Measurements from ENCODE around the gene RRN3.

The RRN3 gene

DNA sequence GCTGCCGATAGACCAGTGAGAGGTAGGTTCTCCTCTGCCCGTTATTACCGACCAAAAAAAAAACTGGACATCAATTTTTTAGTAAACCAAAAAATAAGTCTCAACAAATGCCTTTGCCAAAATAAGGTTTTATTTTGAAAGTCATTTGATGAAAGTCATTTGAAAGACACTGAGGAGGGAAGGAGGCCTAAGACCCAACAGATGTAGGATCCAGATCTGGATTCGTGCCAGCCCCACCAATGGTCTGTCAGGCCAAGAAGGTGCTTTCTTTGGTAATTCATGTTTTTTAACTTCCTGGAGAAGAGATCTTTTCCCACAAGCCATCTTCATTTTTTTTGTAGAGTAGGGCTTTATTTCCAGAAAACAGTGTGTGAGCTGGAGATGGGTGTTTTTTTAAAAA, 56.3 kb downstream of the RRN3 start:
- Histone ChIP-seq H3K9me3 (ENCODE audit: insufficient read depth, low read depth, low read length) (no peaks in the 10 kb centered on the region), H3K79me2 (ENCODE audit: control insufficient read depth, insufficient read depth, low read length, poor library complexity) (no peaks in the 10 kb centered on the region)
- no CpG with 5 or more reads among the region's 4 CpGs for WGBS (ENCODE audit: extremely low coverage, insufficient coverage, insufficient read length)

DNA sequence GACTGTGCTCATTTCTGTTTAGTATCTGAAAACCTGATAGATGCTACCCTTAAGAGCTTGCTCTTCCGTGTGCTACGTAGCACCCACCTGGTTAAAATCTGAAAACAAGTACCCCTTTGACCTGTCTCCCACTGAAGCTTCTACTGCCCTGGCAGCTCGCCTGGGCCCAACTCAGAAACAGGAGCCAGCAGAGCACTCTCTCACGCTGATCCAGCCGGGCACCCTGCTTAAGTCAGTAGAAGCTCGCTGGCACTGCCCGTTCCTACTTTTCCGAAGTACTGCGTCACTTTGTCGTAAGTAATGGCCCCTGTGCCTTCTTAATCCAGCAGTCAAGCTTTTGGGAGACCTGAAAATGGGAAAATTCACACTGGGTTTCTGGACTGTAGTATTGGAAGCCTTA, 57.1 kb downstream of the RRN3 start:
- Histone ChIP-seq H4K12ac (ENCODE audit: low read depth, low read length) (no peak overlapping the region), H3K36me3 (ENCODE audit: control insufficient read depth in 1 of 2, insufficient read depth in 2 of 2, low read length in 2 of 2) (peaks cover 67 to 81% of the 10 kb centered on the region in 2 experiments), H2AFZ (ENCODE audit: insufficient read depth, low read length, poor library complexity) (no peak overlapping the region), H2AK5ac (ENCODE audit: low read length) (no peak overlapping the region), H3K18ac (ENCODE audit: low read length) (no peak overlapping the region), H4K8ac (ENCODE audit: low read depth, low read length) (no peak overlapping the region), H3K27ac (ENCODE audit: low read depth, low read length) (no peak overlapping the region), H4K91ac (ENCODE audit: low read depth, low read length) (no peak overlapping the region), H3K27me3 (ENCODE audit: insufficient read depth, low read length) (no peaks in the 10 kb centered on the region), H3K9me3 (ENCODE audit: insufficient read depth, low read depth, low read length) (no peaks in the 10 kb centered on the region), H2BK120ac (ENCODE audit: insufficient read depth, low read length, poor library complexity) (no peak overlapping the region), H3K4me2 (ENCODE audit: low read length) (no peak overlapping the region), H3K79me1 (ENCODE audit: low read length) (no peaks in the 10 kb centered on the region), H3K9ac (ENCODE audit: low read length) (no peak overlapping the region), H3K14ac (ENCODE audit: low read length) (no peak overlapping the region), H3K23ac (ENCODE audit: low read length) (no peak overlapping the region), H2BK5ac (ENCODE audit: low read depth, low read length, poor library complexity) (no peak overlapping the region), H2BK12ac (ENCODE audit: low read length) (no peak overlapping the region), H3K4me1 (ENCODE audit: control insufficient read depth in 1 of 2, insufficient read depth in 2 of 2, low read length in 2 of 2) (no peaks in the 10 kb centered on the region), H3K79me2 (ENCODE audit: control insufficient read depth, insufficient read depth, low read length, poor library complexity) (no peaks in the 10 kb centered on the region), H3K4me3 (ENCODE audit: low read depth, low read length) (no peak overlapping the region), H3K4ac (ENCODE audit: low read depth, low read length) (no peak overlapping the region)
- no peak for DNase-seq
- no CpG with 5 or more reads among the region's 10 CpGs for WGBS (ENCODE audit: extremely low coverage, insufficient coverage, insufficient read length)

More for the DNA sequence above, 56.3 kb downstream of the RRN3 start:
- H3K18ac ChIP-seq (ENCODE audit: low read length), result no peak overlapping the region
- H4K12ac ChIP-seq (ENCODE audit: low read depth, low read length), result no peak overlapping the region
- H3K27me3 ChIP-seq (ENCODE audit: insufficient read depth, low read length), result no peaks in the 10 kb centered on the region
- no peak overlapping the region for H3K27ac ChIP-seq (ENCODE audit: low read depth, low read length)
- H4K8ac ChIP-seq (ENCODE audit: low read depth, low read length), result no peak overlapping the region
- no peak overlapping the region for H2BK12ac ChIP-seq (ENCODE audit: low read length)
- H4K91ac ChIP-seq (ENCODE audit: low read depth, low read length), result no peak overlapping the region
- no peak overlapping the region for H2BK5ac ChIP-seq (ENCODE audit: low read depth, low read length, poor library complexity)
- H3K4me3 ChIP-seq (ENCODE audit: low read depth, low read length), result no peak overlapping the region
- no peak overlapping the region for H2AFZ ChIP-seq (ENCODE audit: insufficient read depth, low read length, poor library complexity)
- no peak overlapping the region for H3K23ac ChIP-seq (ENCODE audit: low read length)
- H3K4me1 ChIP-seq (ENCODE audit: control insufficient read depth in 1 of 2, insufficient read depth in 2 of 2, low read length in 2 of 2), result no peaks in the 10 kb centered on the region
- no peak overlapping the region for H3K4ac ChIP-seq (ENCODE audit: low read depth, low read length)
- no peak for DNase-seq
- H2BK120ac ChIP-seq (ENCODE audit: insufficient read depth, low read length, poor library complexity), result no peak overlapping the region
- no peak overlapping the region for H3K4me2 ChIP-seq (ENCODE audit: low read length)
- H3K36me3 ChIP-seq (ENCODE audit: control insufficient read depth in 1 of 2, insufficient read depth in 2 of 2, low read length in 2 of 2), result peaks cover 65 to 79% of the 10 kb centered on the region in 2 experiments
- no peaks in the 10 kb centered on the region for H3K79me1 ChIP-seq (ENCODE audit: low read length)
- no peak overlapping the region for H3K14ac ChIP-seq (ENCODE audit: low read length)
- H2AK5ac ChIP-seq (ENCODE audit: low read length), result no peak overlapping the region
- no peak overlapping the region for H3K9ac ChIP-seq (ENCODE audit: low read length)

DNA sequence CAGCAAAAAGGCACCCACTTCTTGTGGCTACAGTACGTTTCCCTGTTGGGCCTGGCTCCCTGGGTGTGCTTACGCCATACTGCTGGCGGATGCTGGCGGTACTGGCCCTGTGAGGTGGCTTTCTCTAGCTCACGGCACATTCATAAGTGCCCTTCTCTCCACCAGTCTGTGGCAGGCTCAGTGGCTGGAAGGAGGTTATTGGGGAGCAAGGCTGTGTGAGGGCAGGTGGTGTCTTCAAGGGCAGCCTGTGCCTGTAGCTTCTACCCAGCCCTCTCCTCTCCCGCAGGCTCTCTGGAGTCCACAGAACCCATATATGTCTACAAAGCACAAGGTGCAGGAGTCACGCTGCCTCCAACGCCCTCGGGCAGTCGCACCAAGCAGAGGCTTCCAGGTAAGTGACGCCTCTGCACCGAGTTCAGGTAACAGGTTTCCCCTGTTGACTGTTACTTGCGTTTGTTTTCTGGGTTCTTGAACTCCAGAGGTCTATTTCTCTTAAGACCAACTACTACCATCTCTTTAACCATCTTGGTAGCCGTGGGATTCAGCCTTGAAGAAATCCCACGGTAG, 58.8 kb downstream of the RRN3 start:
- DNase-seq, result peak; percentile 29 to 83
- no peak overlapping the region for H3K4me3 ChIP-seq (ENCODE audit: low read depth, low read length)
- H2AFZ ChIP-seq (ENCODE audit: insufficient read depth, low read length, poor library complexity), result no peak overlapping the region
- H3K36me3 ChIP-seq (ENCODE audit: control insufficient read depth in 1 of 2, insufficient read depth in 2 of 2, low read length in 2 of 2), result peaks cover 67 to 78% of the 10 kb centered on the region in 2 experiments
- no peaks in the 10 kb centered on the region for H3K79me2 ChIP-seq (ENCODE audit: control insufficient read depth, insufficient read depth, low read length, poor library complexity)
- H2BK5ac ChIP-seq (ENCODE audit: low read depth, low read length, poor library complexity), result no peak overlapping the region
- no peaks in the 10 kb centered on the region for H3K4me1 ChIP-seq (ENCODE audit: control insufficient read depth in 1 of 2, insufficient read depth in 2 of 2, low read length in 2 of 2)
- H4K12ac ChIP-seq (ENCODE audit: low read depth, low read length), result no peak overlapping the region
- H3K23ac ChIP-seq (ENCODE audit: low read length), result no peak overlapping the region
- H2BK12ac ChIP-seq (ENCODE audit: low read length), result no peak overlapping the region
- no peak overlapping the region for H3K18ac ChIP-seq (ENCODE audit: low read length)
- H4K91ac ChIP-seq (ENCODE audit: low read depth, low read length), result no peak overlapping the region
- H3K9me3 ChIP-seq (ENCODE audit: insufficient read depth, low read depth, low read length), result no peaks in the 10 kb centered on the region
- no peak overlapping the region for H3K14ac ChIP-seq (ENCODE audit: low read length)
- H3K27me3 ChIP-seq (ENCODE audit: insufficient read depth, low read length), result no peaks in the 10 kb centered on the region
- no peak overlapping the region for H3K4ac ChIP-seq (ENCODE audit: low read depth, low read length)
- H3K9ac ChIP-seq (ENCODE audit: low read length), result no peak overlapping the region
- H3K4me2 ChIP-seq (ENCODE audit: low read length), result no peak overlapping the region
- WGBS (ENCODE audit: extremely low coverage, insufficient coverage, insufficient read length), result no CpG with 5 or more reads among the region's 15 CpGs
- H2AK5ac ChIP-seq (ENCODE audit: low read length), result no peak overlapping the region
- no peaks in the 10 kb centered on the region for H3K79me1 ChIP-seq (ENCODE audit: low read length)
- no peak overlapping the region for H3K27ac ChIP-seq (ENCODE audit: low read depth, low read length)
- H4K8ac ChIP-seq (ENCODE audit: low read depth, low read length), result no peak overlapping the region
- H2BK120ac ChIP-seq (ENCODE audit: insufficient read depth, low read length, poor library complexity), result no peak overlapping the region

DNA sequence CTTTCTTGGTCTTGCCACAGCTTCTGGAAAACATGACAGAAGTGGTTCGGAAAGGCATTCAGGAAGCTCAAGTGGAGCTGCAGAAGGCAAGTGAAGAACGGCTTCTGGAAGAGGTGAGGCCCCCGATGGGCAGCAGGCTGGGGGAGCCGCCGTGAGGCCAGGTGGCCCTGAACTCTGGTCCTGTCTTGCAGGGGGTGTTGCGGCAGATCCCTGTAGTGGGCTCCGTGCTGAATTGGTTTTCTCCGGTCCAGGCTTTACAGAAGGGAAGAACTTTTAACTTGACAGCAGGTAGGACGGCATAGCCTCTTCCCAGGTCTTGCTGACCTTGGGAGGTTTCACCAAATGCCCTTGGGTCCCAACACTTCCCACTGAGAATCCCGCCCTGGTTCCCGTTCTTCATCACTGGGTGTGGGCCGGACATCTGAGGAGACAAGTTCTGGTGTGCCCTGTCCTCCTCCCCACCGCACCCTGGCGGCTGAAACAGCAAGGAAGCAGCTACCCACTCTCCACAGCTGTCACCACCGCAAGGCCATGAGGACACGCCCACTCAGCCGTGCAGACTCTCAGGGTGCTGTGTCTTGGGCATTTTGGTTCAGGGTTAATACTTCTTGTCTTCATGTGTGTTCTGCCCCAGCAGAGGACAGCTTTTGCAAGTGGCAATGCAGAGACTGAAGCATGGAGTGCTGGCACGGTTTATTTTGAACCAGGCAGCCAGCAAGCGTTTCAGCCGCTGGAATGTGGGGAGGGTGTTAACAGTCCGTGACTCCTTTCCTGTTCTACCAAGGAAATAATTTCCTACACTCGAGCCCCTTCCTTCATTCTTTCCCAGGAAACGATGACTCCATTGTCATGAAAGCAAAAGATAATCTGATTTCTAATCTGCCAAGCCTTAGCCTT, 59.6 kb downstream of the RRN3 start:
- Histone ChIP-seq H3K4me1 (ENCODE audit: control insufficient read depth in 1 of 2, insufficient read depth in 2 of 2, low read length in 2 of 2) (no peaks in the 10 kb centered on the region), H3K4me2 (ENCODE audit: low read length) (no peak overlapping the region), H2BK120ac (ENCODE audit: insufficient read depth, low read length, poor library complexity) (no peak overlapping the region), H3K4ac (ENCODE audit: low read depth, low read length) (no peak overlapping the region), H2BK5ac (ENCODE audit: low read depth, low read length, poor library complexity) (no peak overlapping the region), H3K79me1 (ENCODE audit: low read length) (no peaks in the 10 kb centered on the region), H4K91ac (ENCODE audit: low read depth, low read length) (no peak overlapping the region), H2BK12ac (ENCODE audit: low read length) (no peak overlapping the region), H3K27ac (ENCODE audit: low read depth, low read length) (no peak overlapping the region), H4K12ac (ENCODE audit: low read depth, low read length) (no peak overlapping the region), H2AFZ (ENCODE audit: insufficient read depth, low read length, poor library complexity) (no peak overlapping the region), H3K27me3 (ENCODE audit: insufficient read depth, low read length) (no peaks in the 10 kb centered on the region), H3K14ac (ENCODE audit: low read length) (no peak overlapping the region), H3K4me3 (ENCODE audit: low read depth, low read length) (no peak overlapping the region), H3K18ac (ENCODE audit: low read length) (no peak overlapping the region), H3K36me3 (ENCODE audit: control insufficient read depth in 1 of 2, insufficient read depth in 2 of 2, low read length in 2 of 2) (peaks cover 64 to 73% of the 10 kb centered on the region in 2 experiments), H3K9ac (ENCODE audit: low read length) (peak overlapping the region; percentile 31), H3K23ac (ENCODE audit: low read length) (no peak overlapping the region), H3K9me3 (ENCODE audit: insufficient read depth, low read depth, low read length) (no peaks in the 10 kb centered on the region), H4K8ac (ENCODE audit: low read depth, low read length) (no peak overlapping the region), H3K79me2 (ENCODE audit: control insufficient read depth, insufficient read depth, low read length, poor library complexity) (no peaks in the 10 kb centered on the region), H2AK5ac (ENCODE audit: low read length) (no peak overlapping the region)
- WGBS (ENCODE audit: extremely low coverage, insufficient coverage, insufficient read length), result no CpG with 5 or more reads among the region's 23 CpGs
- peak in 1 of 2 donors; percentile 25 for DNase-seq

Measured in trophoblast cell (in vitro differentiated cells and primary cell).